Fibroblast of upper back skin (primary cell): ENCODE results near the gene PDPN.

Experiments used
- DNase-seq: peaks from one replicate; pipeline ENCODE4 v3.0.0-alpha.2; 2013

Gene PDPN

DNA sequence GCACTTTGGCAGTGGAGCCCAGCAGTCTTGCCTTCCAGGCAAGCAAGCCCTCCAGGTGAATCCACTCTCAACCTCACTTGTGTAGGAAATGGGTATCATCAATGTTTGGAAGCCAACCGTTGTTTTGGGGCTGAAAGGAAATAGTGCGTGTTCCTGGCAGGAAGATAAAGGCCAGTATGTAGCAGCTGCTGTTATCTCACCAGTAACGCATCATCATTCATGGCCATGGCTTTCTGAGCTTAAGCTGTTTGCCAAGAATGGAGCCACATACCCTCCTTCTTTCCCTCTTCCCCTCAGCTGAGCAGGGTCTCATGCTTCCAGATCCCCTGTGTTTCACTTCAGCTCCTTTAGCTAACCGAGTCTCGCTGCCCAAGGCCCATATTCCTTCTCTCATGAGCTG is 2.2 kb upstream of the PDPN start:
- DNase-seq = no peak

DNA sequence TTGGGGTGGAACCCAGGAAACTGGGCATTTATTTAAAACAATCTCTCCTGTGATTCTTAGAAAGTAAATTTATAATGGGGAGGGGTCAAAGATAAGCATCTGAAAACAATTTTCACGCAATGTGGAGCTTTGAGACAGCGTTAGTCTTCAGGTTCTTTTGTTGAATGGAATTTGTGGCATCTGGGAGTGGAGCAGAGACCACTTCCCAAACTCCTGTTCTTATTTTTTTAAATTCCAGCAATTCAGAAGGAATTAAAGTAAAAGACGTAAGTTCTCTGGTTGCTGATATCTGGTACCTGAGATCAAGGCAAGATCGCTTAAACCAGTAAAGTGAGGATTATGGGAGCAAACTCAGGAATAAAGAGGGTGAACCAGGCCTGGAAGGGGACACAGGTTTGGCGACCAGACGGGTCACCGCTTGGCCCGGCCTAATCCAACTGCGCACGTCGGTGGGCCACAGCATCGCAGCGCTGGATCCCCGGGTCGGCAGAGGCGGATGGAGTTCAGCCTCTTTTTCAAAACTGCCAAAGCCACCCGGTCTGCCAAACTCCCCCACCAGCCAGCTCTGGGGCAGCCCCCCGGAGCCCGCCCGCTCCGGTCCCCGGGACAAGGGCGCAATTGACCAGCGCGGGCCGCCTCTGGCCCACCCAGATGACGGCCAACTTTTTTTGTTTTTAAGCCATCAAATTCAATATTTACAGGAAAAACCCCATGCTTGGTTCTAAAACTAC is 754 bp upstream of the PDPN start:
- DNase-seq = no peak

DNA sequence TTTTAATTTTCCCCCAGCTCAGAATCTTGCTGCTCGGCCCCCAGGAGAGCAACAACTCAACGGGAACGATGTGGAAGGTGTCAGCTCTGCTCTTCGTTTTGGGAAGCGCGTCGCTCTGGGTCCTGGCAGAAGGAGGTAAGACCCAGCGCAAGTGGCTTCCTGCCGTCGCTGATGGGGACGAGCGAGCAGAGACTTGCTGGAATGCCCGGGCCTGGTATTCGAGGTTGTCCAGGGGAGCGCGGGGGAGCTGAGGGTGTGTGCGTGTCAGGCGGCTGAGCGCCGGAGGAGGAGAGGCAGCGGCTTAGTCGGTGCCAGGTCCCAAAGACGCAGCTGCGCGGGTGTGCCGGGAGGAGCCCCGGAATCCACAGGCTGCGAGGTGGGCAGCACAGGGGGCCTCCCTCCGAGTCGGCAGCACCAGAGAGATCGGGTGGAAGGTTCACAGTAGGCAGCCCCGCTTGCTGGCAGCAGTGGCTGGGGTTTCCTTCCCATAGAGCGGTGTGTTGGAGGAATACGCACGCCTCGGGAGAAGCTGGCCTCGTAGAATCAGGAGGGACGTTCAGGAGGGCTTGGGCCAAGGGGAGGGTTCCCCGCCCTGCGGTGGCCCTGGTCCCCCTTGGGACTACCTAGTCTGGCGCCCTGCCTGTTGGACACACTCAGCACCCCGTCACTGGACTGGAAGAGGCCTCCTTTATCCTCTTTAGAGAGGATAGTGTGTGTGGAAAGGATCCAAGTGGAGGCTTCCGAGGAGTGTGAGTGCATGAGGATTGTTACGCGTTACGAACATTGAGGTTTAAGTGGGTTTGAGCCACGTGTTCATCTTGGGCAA is 547 bp downstream of the PDPN start:
- DNase-seq = peak; percentile 44

DNA sequence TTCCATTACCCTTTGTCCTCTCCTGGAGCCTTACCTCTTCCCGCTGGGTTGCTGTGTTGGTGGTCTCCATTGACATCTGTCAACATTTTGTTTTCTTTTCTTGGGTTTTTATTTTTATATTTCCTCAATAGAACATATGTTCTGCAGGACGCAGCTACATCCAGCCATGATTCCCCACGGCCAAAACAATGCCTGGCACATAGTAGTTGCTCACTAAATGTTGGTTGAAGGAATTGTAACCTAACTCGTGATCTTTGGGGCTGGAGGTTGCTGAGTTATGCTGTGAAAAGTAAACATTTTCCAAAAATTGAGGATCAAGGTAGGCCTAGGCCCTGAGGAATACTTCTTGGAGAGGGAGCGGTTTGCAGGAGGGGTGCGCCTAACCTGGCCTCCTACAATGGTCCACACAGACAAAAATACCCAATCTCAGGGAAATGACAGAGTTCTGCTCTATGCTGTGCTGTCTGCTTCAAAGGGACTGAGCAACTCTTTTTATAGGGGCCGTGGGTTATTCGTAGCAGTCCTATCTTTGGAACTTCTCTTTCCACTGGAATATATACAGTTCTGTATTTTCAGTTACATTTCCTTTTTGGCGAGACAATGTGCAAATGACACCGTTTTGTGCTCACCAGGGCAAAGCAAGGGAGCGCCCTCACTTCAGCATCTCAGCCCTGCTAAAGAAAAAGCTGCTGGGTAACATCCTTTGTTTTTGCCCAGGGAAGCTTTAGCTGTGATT is 1.4 kb downstream of the PDPN start:
- DNase-seq = no peak

DNA sequence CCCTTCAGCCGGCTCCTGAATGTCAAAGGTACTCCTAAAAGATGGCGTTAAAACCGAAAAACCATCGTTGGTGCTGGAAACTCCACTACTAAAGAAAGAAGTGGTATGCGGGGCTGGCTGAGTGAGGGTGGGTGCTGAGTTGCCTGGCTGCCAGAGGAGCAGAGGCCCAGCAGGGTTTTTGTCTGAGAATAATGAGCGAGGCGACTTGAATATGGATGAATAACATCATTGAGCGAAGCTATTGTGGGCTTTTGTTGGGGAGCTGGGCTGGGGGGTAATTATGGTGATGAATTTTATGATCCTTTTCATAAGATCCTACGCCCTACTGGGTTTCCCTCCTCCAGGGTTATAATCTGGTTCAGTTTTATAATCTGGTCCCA is 2.0 kb downstream of the PDPN start:
- no peak for DNase-seq

DNA sequence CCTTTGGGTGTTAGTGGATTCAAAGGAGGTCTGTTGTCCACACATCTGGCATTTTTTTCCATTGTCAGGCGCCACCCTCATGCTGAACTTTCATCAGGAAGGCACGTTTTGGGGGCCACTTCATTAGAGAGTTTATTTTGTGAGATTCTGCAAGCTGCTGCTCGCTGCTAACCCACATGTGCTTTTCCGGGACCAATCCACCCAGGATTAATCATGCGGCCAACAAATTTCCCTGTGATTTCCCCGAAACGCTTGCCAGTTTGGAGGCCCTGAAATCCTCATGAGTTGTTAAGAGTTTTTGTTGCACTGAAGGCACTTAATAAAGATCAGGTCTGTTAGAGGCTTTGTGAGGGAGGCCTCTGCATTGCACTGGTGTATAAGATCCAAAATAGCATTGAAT is 2.4 kb downstream of the PDPN start:
- peak; percentile 5 for DNase-seq

DNA sequence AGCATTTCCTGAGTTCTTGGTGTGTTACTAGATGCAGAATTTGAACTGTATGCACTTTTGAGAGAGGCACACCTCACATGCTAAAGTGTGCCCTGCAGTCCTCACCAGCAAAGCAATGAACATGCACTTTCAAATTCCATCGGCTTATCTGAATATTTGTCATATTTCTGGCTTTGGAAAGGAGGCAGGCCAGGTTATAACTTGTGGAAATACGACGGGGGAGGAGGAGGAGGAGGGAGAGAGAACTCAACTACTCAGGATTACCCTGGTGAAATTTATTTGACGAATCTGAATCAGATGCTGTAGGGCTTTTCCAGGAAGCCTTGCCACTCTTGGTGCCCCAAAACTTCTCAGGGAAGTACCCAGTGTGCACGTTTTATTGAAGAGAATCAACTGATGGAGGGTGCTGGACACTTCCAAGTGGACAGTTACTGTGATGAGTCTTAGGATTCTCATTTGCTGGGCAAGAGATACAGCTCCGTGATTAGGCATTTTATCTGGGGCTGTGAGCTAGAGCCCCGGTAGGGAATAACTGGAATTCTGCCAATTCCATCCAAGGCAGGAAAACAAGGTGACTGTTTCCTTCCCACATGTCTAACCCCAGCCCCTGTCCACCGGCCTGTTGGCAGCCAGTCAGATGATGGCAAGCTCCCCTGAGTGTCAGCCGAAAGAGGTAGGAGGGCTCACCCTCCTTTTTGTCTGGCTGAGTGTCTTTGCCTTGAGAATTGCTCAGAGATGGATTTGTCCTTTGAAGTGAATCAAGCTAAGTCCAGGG is 3.8 kb downstream of the PDPN start:
- peak; percentile 54 for DNase-seq

DNA sequence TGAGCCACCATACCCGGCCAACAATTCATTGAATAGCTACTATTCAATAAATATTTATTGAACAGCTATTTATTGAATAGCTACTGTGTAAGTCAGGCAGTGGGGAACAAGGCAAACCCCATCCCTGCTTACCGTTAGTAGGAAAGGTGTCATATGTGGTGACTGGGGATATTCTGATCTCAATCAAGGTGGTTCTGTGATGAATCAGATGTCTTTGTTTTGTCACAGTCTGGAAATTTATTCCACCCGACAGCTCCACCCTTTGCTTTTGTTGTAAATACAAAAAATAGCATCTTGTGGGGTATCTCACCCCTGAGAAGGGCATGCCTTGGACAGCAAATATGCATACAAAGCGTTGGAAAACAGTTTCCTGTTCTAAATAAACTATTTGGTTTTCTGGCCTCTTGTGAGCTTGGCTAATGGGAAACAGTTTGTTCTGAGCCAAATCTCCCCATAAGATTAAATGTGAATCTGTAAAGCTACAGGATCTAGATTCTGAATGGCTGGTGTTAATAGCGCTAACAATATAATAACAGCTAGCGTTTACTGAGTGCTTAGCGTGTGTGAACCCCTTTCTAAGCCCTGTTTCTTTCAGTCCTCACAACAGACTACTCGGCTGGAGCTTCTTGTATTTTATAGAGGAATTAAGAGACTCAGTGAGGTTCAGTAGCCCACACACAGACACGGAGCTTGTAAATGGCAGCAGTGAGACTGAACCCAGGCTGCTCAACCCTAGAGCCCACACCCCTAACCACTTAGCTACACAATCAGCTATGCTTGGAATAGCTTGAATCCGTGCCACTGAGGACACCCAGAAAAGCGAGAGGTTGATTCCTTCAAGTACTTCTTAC is 5.5 kb downstream of the PDPN start:
- DNase-seq = no peak

DNA sequence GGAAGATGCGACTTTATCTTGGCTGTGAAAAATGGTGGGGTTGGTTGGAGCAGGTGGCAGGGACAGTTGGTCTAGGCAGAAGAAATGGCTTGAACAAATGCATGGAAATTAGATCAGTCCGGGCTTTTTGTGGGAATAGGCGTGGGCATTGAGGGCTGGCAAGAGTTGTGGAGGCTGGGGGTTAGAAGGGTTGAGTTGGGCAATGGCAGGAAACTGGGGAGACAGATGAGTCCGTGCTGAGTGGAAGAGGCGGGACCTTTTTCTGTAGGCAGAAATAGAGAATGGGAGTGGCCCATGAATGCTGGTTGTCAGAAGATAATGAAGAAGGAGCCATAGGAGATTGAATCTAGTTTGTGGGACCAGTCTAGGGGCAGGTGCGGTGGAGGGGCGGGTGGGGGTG is 6.9 kb downstream of the PDPN start:
- DNase-seq = no peak

DNA sequence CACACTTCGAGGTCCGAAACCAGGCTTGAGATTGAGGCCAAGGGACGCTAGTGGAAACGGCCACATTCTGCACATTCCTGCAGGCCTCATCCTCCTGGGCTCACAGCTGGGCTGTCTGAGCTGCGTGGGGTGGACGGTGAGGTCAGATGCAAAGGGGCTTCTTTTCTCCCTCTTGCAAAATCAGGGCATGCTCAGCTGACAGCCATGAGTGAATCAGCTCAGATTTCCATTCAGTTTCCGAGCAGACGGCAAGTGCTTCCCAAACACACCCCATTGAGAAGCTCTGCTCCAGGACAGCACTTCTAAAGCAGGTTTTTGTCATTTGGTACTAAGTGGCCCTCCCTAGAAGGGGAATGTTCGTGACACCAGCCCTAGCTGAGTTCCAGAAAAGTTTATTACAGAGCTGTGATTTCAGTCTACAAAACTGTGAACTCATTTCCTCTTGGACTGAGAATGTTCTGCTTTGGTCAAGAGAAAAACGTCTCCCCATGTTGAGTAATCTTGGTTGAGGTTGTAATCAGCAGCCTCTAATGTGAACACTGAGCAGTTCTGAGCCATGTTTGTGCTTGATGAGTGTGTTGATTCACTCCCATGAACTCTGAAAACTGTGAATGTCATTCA is 10.0 kb downstream of the PDPN start:
- peak; percentile 85 for DNase-seq

DNA sequence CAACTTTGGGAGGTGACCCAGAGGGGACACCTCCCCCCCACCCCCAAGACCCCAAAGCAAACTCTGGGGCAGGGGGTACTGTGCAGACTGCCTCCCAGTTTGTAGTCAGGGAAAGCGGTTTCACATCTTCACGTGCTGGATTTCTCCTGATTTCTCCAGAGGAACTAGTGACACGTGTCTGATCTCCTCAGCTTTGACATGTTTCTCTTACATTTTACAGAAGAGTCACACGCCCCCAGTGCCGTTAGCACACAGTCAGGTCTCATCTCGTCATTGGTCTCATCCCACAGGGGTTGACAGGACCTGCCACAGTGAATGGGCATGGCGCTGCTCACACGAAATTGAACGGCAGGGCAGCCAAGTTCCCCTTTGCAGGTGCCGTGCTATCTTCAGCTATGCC is 11.8 kb downstream of the PDPN start:
- no peak for DNase-seq

DNA sequence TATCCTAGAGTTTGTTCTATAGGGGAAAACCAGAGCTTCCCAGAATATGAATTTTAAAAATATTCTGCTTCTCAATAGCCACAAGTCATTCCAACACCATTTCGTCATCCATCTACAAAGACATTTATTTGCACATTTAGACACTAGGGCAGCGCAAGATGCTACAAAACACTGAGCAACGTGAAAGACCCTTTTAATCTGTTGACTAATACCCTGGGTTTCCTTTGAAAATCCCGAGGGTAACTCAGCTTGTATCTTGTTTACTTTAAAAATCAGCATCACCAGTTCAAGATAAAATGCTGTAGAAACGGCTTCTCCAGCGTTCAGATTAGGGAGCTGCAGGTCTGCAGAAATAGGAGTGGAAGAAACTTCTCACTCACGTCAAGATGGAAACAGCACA is 13.5 kb downstream of the PDPN start:
- DNase-seq = no peak

DNA sequence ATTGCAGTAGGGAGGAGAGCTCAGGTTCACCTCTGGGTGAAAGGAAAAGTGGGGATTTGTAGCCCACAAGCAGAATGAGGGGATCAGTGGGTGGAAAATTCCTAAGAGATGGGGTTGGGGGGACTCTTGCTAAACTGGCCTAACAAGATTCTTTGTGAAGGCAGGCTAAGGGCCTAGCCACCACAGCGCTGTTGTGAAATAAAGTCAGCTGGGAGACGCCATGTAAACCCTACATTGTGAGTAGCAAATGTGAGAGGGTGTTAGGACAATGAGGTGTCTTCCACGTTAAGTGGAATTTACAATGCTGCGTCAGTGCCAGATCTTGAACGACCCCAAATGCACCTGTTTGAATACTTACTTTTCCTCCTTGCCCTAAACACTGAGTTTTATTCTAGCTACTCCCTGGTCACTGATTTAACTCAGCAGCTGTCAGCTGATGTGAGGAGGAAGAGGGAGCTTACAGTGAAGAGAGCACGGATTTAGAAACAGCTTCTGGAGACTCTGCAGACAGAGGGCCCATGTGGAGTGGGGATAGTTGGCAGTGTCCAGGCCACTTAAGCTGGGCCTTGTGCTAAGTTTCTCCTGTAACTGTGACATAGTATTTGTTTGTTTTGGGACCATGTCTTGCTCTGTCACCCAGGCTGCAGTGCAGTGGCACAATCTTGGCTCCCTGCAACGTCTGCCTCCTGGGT is 17.3 kb downstream of the PDPN start:
- no peak for DNase-seq

DNA sequence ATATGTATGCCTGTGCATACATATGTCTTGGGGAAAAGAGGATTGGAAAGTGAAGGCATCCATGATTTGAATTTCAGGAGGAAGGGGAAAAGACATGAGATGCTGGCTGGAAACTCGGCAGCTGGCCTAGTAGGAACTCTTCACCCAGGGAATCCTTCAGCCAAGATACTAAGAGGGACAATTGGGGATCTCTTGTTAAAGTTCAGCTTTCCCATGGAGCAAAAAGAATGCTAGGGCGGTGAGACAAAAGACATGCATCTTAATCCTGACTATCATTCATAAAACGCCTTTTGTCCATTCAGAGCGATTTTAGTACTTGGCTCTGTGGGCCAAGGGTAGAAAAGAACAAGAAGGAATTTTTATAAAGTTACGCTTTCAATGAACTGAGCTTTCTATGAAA is 20.5 kb downstream of the PDPN start:
- DNase-seq = no peak

DNA sequence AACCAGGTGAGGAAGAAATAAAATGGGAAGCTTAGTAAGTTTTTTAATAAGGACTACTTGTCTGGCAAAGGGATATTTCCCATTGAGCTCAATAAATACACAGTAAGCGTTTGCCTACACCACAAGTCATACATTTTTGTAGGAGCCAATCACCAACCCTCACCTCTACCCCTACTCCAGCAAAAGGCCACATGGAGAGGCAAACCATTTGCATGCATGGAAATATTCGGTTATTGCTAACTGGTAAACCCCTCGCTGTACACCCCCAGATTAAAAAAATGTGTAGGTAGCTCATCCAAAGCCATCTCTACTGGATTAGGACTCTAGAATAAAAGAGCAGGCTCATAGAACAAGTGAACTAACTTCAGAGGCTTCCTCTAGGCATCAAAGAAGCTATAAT is 21.1 kb downstream of the PDPN start:
- DNase-seq = no peak

DNA sequence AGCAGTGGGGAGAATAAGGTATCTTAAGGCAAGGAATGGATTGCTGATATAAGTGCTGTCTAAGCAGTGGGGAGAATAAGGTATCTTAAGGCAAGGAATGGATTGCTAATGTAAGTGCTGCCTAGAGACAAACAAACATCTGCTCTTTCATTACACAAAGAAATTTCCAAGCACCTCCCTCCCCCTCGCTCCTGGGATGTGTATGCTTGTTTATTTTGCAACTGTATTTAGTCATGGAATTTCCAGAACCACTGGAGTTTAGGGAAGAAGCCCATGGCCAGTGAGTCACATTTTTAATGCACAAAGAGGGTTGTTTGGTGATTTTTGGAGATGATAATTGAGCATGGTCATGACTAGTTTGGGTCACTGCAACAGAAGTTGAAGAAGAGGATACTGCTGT is 21.5 kb downstream of the PDPN start:
- DNase-seq = peak; percentile 24

DNA sequence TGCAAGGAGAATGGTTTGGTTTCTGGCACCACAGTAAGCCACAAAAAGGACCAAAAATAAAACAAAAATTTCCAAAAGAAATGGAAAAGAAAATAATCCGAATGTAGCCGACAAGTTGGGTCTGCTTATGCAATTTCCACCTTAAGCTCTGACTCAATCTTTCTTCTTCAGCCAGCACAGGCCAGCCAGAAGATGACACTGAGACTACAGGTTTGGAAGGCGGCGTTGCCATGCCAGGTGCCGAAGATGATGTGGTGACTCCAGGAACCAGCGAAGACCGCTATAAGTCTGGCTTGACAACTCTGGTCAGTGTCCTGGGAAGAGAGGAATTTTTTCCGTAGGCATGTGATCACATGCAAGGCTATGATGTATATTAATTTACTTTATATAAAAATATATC is 23.4 kb downstream of the PDPN start:
- DNase-seq = no peak

DNA sequence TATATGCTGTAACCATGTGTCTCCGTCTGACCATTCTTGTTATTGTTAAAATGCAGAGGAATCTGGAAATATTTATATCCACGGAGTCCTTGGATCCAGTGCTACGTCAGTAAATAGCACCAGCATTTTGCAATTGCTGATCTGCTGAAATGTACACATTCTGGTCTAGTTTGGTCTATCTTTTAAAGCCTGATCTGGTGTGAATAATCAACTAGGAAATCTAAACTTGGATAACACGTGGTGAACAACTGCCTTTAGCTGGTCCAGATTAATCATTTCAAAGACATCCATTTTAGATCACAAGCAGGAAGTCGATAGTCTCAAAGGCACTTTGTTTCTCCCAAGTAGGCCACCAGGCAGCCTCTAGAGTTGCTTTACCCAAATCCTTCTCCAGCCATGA is 32.6 kb downstream of the PDPN start:
- no peak for DNase-seq

DNA sequence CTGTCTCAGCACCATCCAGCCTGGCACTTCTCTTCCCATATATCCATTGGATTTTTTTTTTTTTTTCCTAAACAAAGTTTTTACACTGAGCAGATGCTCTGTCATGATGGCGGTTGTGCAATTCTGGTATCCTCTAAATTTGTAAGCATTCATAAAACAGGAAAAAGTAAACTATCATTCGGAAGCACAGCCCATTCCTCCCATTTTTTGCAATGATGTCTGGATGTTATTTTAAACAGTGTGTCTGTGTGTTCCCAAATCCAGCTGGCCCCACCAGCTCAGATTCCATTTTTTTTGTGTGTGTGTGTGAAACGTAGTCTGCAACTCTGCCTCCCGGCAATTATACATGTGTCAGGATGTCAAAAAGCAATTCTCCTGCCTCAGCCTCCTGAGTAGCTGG is 33.5 kb downstream of the PDPN start:
- no peak for DNase-seq

DNA sequence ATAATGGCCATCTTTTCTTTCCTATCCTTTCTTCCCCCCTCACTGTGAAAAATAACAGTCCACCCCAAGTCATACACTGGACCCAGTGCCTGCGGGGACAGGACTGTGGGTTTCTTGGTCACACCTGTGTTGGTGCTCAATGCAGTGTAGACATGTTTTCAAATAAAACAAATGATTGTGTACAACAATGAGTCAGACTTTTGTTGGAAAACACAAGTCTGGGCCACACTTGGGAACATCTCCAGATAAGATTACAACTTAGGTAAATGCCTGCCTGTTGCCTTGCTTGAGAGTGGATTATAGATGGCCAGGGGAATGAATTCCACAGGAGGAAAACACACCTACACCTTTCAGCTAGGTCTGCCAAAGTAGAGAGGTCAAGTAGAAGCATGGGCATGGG is 34.1 kb downstream of the PDPN start:
- no peak for DNase-seq

DNA sequence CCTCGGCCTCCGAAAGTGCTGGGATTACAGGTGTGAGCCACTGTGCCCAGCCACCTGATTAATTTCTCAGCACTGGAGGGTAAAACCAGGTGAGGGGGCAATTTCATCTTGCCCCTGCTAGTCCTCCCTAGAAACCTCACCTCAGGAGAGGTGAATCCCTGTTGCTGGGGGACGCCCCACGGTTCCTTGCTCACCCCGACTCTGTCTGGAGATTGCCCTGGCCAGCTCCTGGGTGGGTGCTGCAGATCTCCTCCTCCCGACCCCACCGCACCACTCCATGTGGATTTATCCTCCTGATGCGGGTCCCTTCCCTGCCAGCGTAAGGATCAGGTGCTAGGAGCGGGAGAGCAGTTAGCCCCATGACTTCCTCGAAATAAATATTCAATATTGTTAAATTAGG is 34.9 kb downstream of the PDPN start:
- no peak for DNase-seq
